HL-60/S4 treated with phorbol 12-myristate 13-acetate at 8.2 ng/mL for 4 days and 3 days (cell line): Measurements from ENCODE around the gene ILF3.
"Not testable (repeated sequence)": the region's sequence is repeated elsewhere in the genome, so short reads cannot be mapped to it uniquely, and the experiment has no call there.

Experiments used
- in situ Hi-C: fragments of 300-500 bp; cut with MboI; formaldehyde crosslinking; loops from 2 replicates; pipeline ENCODE4 v1.15.0; 2022; ENCODE audit warnings: low sequenced_read_pairs

Gene ILF3

DNA sequence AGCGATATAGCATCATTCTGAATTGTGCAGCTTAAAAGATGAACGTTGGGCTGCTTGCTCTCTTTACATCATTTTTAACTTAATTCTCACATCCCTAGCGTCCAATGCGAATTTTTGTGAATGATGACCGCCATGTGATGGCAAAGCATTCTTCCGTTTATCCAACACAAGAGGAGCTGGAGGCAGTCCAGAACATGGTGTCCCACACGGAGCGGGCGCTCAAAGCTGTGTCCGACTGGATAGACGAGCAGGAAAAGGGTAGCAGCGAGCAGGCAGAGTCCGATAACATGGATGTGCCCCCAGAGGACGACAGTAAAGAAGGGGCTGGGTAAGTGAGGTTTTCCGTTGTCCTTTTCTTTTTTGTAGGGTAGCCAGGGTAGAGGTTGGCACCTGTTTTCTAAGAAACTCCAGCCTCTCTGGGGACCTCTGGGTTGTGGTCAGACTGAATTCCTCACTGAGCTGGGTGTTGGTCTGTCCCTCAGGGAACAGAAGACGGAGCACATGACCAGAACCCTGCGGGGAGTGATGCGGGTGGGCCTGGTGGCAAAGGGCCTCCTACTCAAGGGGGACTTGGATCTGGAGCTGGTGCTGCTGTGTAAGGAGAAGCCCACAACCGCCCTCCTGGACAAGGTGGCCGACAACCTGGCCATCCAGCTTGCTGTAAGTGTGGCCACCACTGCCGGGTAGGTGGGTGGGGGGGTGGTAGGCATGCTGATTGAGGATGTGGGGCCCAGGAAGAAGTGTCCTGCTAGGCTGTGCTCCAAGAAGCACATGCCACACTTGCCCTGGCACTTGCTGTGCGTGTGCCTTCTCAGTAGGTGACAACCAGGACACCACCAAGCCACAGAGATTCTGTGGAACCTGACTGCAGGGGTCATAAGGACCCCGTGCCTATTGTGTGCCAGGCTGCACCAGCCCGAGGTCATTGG lies 17.0 kb downstream of the ILF3 start:
- in situ Hi-C loops = no loop called here

DNA sequence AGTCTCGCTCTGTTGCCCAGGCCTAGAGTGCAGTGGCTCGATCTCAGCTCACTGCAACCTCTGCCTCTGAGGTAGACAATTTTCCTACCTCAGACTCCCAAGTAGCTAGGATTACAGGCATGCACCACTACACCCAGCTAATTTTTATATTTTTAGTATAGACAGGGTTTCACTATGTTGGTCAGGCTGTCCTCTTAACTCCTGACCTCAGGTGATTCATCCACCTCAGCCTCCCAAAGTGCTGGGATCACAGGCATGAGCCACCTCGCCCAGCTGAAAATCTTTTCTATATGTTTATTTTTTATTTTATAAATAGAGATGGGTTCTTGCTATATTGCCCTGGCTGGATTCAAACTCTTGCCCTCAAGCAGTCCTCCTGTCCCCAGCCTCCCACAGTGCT lies 17.8 kb downstream of the ILF3 start:
- in situ Hi-C loops = not testable (repeated sequence)

DNA sequence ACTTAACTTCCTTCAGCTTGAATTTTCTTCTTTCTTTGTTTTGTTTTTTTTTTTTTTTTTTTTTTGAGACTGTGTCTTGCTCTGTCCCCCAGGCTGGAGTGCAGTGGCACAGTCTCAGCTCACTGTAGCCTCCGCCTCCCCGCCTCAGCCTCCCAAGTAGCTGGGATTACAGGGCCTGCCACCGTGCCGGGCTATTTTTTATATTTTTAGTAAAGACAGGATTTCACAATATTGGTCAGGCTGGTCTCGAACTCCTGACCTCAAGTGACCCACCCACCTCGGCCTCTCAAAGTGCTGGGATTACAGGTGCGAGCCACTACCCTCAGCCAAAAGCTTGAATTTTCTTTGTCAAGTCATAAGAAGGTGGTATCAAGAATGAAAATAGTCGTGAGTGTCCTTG lies 21.1 kb downstream of the ILF3 start:
- in situ Hi-C loops = not testable (repeated sequence)

DNA sequence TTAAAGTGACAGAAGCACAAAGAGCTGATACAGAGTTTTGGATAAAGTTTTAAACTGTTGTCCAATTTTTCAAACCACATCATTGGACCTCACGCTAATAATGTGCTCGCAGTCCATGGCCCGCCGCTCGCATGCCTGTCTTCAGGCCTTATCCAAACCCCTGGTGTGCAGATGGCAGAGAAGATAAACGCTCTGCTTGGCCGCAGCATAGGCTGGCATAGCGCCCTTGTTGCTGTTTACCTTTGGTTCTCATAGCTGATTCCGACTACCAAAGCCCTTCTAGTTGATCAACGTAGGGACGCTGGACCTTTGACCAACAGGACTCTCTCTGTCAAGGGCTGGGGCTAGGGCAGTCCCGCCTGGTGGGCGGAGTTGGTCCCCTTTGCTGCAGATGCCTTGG lies 23.6 kb downstream of the ILF3 start:
- in situ Hi-C loops = no loop called here

DNA sequence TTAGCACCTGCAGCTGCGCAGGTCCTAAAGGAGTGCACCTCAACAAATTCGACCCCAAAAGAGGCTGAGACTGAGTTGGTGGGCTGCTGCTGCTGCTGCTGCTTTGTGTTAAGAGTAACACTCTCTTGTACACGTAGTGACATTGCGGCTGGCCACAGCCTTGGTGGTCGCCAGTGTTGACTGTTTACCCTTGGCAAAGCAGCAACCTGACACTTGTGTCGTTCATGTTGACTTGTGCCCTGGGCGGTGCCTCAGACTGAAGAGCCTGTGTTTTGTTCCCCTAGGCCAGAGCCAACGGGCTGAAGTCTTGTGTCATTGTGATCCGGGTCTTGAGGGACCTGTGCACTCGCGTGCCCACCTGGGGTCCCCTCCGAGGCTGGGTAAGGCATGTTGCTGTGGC lies 24.7 kb downstream of the ILF3 start:
- in situ Hi-C loops = no loop called here

DNA sequence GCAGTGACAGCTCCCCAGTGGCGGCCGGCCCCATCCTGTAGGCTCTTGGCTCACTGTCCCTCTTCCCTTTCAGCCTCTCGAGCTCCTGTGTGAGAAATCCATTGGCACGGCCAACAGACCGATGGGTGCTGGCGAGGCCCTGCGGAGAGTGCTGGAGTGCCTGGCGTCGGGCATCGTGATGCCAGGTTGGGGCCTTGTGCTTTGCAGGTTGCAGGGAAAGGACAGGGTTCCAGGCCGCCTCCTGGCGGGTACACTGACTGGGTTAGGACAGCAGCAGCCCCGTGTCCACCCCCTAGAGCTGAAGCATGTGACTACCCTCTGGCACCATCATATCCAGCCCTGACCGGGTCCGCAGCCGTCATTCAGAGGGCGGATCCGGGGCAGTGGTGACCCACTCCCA lies 25.6 kb downstream of the ILF3 start:
- in situ Hi-C loops = no loop called here

DNA sequence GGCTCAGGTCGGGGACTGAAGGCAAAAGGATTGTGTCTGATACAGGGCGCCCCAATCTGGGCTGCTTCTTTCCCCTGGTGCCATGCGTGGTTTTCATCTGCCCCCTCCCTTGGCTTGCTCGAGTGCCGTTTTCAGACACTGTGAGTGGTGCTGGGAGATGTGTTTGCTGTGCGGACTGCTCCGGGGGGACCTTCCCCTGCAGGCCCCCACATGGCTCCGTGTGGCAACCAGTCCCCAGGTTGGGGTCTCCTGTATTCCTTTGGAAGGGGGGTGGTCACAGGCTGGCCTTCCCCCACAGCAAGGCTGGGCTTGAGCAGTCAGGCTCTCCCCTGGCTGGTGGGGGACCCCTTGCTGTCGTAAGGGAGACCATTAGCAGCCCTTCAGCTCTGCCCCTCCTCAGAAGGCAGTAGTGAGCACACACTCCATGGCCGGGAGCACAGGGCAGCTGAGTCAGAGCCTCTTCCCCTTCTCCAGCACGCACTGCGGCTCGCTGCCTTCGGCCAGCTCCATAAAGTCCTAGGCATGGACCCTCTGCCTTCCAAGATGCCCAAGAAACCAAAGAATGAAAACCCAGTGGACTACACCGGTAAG lies 26.5 kb downstream of the ILF3 start:
- in situ Hi-C loops = no loop called here

DNA sequence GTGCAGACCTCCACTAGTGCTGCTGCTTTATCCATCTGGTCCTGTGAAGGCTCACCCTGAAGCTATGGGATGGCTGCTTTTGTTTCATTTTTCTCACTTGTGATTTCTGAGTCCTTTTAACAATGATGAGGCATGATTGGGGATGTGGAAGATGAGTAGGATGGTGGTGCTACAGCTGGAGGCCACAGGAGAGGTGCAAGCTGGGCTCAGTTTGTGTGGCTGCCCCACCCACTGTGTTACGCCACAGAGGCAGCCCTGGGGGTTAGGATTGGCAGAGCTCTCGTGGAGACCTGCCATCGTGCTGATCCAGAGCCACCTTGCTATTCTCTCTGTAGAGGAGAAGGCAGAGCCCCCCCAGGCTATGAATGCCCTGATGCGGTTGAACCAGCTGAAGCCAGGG lies 27.5 kb downstream of the ILF3 start:
- in situ Hi-C loops = no loop called here

DNA sequence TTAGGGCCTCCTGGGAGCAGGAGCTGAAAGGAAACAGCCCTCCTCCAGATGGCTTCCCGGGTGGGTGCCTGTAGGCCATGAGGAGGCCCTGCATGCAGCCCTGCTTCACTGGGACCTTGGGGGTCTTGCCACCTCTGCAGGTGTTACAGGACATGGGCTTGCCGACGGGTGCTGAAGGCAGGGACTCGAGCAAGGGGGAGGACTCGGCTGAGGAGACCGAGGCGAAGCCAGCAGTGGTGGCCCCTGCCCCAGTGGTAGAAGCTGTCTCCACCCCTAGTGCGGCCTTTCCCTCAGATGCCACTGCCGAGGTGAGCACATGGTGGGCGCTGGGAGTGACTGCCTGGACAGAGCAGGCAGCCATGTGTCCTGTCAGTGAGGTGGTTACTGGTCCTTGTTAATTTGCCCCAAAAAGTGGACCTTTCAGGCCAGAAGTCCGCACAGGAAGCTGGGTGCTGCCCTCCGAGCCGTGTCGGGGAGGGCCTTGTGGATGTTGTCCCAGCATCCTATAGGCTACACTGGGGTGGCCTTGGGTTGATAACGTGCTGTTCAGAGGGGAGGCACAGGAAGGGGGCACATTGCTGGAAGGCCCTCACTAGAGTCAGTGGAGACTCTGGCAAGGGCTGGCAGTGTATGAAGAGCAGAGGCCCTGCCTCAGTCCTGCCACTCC lies 28.4 kb downstream of the ILF3 start:
- in situ Hi-C loops = no loop called here

DNA sequence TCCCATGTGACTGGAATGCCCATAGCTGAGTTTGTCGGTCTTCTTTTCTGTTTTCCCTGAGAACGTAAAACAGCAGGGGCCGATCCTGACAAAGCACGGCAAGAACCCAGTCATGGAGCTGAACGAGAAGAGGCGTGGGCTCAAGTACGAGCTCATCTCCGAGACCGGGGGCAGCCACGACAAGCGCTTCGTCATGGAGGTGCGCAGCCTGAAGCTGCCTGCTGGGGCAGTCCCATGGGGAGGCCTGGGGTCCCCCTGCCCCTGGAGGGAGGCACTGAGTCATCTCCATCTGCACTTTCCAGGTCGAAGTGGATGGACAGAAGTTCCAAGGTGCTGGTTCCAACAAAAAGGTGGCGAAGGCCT lies 28.9 kb downstream of the ILF3 start:
- in situ Hi-C loops = no loop called here

DNA sequence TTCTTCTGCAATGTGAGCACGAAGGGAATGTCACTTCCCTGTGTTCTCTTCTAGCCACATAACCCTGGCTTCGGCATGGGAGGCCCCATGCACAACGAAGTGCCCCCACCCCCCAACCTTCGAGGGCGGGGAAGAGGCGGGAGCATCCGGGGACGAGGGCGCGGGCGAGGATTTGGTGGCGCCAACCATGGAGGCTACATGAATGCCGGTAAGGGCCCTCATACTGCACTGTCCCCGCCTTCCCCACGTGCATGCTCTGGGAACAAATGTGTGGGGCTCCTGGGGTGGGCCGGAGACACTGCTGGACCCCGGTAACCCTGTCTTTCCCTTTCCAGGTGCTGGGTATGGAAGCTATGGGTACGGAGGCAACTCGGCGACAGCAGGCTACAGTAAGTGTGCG lies 29.4 kb downstream of the ILF3 start:
- in situ Hi-C loops = no loop called here

DNA sequence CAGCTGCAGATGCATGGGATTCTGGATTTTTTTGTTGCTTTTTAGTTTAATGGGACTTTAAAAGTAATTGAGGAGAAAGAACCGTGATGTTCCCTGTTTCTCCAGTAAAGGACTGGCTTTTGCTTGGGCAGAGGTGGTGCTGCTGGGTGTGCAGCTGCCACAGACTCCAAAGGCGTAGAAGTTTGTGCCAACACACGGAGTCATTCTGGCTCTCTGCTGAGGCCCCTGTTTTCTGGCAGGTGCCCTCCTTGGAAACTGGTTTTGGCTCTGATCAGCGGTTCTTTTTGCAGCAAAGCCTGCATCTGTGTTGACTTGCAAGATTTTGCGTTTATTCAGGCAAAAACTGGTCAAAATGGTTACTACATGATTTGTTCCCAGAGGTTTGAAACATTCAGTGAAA lies 31.1 kb downstream of the ILF3 start:
- in situ Hi-C loops = no loop called here

DNA sequence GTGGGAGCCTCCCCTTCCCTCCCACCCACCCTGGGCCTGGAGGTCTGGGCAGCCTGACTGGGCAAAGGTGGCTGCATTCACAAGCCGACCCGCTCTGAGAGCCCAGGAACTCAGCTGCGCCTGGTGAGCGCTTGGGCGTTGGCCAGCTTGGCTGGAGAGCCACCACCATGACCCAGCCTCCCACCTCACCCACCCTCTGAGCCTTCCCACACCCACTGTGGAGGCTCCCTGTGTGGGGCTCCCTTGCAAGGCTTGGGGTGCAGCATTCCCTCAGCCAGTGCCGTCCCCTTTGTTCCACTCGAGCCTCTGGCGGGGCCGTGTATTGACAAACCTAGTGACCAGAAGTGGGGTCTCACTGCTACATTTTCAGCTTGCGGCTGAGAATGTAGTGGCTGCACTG lies 32.0 kb downstream of the ILF3 start:
- in situ Hi-C loops = no loop called here

DNA sequence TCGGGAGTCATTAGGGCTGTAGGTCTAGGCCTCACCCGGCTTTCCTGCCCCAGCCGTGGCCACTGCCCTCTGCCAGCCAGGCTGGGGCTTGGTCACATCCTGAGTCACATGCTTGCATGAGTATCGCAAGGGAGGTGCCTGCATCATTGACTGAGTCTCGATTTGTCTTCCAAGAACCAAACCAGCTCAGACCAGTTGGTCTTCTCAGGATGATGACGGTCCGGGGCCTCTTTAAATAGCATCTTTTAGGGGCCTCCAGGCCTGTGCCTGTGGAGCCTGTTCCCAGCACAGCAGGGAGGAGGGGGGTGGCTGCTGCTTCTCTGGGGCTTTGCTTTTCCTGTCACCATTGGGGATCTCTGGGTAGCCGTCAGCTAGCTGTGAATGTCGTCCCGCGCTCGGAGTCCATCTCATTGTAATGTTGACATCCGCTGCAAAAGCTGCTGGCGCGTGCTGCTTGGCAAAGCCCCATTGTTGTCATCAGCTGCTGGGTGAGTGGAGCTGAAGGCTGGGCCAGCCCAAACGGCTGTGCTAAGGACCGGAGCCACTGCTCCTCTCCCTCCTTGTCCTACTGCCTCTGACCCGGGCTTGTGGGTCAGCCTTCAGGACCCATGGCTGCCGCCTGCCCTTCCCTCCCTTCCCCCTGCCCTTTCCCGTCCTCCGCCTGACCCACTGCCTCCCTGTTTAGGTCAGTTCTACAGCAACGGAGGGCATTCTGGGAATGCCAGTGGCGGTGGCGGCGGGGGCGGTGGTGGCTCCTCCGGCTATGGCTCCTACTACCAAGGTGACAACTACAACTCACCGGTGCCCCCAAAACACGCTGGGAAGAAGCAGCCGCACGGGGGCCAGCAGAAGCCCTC lies 32.7 kb downstream of the ILF3 start:
- in situ Hi-C loops = no loop called here

DNA sequence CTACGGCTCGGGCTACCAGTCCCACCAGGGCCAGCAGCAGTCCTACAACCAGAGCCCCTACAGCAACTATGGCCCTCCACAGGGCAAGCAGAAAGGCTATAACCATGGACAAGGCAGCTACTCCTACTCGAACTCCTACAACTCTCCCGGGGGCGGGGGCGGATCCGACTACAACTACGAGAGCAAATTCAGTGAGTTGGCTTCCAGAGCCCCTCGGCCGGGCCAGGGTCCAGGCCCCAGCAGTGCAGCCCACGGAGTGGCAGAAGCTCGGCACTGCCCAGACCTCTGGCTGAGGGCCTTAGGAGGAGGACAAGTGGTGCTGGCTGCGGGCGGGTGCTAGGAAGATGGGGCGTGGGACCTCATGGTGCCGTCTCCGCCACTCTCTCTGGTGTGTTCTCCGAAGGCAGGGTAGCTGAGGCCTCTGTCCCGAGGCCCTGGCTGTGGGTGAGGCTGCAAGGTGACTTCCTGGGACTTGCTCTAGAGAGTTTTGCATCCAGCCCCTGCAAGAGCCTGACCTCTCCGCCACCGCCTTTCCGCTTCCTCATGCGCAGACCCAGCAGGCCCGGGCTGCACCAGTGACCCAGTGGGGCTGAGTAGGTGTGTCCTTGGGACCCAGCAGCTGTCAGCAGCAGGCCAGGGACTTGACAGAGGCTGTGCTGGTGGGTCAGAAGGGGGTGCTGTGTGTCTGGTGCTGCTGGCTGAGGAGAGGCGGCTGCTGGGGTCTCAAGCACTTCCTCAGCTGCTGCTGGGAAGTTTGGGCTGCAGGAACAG lies 33.6 kb downstream of the ILF3 start:
- in situ Hi-C loops = no loop called here

DNA sequence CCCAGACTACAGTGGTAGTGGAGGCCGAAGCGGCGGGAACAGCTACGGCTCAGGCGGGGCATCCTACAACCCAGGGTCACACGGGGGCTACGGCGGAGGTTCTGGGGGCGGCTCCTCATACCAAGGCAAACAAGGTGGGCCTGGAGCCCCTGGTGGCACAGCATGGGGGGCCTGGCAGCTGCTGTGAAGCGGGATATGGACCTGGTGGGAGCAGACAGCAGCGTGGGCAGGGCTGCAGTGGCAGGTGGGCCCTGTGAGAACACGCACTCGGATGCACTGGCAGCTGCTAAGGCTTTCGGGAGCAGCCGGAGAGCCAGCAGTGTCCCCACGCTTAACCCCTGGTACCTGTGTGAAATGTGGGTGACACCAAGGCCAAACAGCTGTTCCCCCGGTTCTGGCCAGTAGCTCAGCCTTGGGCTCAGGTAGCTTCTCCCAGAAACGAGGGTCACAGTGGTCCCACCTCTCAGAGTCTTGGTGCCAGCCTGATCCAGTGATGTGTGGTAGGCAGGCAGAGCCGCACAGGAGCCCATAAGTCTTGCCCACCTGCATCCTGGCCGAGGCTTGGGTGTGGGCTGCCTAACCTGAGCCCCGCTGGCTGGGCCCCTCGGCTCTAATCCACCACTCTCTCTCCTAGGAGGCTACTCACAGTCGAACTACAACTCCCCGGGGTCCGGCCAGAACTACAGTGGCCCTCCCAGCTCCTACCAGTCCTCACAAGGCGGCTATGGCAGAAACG lies 34.6 kb downstream of the ILF3 start:
- in situ Hi-C loops = no loop called here

DNA sequence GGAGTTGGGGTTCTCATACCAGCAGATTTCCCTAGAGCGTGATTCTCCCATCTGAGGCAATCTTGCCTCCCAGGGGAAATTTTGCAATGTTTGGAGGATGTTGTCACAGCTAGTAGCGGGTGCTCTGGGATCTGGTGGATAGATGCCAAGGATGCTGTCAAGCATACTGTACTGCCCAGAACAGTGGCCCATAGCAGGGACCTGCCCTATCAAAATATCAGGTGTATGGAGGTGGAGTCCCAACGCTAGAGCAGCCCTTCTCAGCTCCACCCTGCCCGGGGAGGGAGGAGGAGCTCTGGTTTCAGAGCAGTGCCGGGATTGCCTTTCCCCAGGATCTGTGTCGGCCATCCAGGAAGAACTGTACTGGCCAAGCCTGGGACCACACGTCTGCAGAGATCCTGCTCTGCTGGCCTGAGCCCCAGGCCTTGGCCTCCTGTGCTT lies 36.2 kb downstream of the ILF3 start:
- in situ Hi-C loops = no loop called here

DNA sequence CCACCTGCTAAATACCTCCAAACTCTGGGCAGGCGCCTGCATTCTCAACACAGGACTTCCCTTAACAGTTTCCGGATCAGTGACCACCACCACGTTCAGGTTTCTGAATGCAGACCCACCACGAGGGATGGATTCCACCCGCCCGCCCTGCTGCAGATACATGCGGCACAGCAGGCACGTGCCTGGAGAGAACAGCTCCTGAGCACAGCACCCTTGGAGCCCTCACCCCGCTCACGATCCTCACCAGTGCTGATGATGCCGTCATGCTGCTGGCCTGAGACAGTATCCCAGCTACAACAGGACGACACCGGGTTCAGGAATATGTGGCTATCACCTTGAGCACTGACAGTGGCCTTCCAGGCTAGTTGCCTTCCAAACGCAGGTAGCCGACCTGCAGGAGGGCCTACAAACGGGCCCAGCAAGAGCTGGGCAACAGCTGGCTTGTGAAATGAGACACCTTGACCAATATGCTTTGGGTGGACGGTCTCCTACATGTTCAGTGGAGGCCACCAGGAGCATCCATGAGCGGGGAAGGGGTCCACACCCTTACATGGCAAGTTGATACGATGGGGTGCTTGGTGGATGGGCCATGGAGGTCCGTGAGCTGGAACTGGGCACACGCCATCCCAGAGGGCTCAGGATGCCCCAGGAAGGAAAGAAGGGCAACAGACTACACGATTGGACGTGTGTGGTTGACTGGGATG lies 37.2 kb downstream of the ILF3 start:
- in situ Hi-C loops = no loop called here

DNA sequence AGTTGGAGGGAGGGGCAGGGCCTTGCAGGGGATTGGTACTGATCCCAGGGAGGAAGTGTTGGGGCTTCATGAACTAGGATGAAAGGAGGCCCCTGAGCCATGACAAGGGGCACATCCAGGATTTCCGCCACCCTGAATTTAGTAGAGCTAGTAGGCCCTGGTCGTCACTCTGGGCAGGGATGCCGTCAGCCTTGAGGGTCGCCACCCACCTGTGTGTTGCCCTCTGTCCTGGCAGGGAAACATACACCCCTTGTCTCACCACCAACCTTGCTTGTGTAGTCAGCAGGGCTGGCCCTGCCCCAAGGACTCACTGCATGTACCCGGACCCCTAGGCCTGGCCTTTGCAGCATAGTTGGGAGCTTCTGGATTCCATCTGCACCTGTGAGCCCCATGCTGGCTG lies 37.7 kb downstream of the ILF3 start:
- in situ Hi-C loops = no loop called here
